ENCODE results near the gene OR1E1. TPM values are rescaled to one million over a fixed set of nuclear protein-coding genes. Genes with fewer than 3 reads are reported as not detected.

OR1E1 gene, protein sequence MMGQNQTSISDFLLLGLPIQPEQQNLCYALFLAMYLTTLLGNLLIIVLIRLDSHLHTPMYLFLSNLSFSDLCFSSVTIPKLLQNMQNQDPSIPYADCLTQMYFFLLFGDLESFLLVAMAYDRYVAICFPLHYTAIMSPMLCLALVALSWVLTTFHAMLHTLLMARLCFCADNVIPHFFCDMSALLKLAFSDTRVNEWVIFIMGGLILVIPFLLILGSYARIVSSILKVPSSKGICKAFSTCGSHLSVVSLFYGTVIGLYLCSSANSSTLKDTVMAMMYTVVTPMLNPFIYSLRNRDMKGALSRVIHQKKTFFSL
- total RNA-seq: not detected
- long read RNA-seq: 0 reads

DNA sequence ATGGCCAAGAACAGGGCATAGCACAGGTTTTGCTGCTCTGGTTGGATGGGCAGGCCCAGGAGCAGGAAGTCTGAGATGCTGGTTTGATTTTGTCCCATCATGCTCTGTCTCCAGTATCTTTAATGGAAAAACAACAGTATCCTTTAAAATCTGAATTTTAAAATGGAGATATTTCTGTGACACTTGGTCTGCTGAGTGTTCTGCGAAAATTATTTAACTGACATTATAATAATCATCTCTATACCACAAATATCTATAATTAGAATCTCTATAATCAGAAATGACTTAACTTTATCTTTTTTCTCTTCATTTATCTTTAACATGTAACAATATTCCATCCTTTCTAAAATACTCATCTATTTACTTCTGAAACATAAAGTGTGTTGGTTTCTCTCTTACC is at the start of gene OR1E1:
Gene OR1E1, minus strand, starts transcription at position 101 of the 400 bp plus-strand sequence. Its CDS starts 0 bp downstream, at position 101.
- Histone ChIP-seq H3K27ac (no peak within 1 kb of the TSS), H3K9me3 (no peaks in the 10 kb centered on the region), H3K4me3 (no peak within 1 kb of the TSS), H3K4me1 (no peaks in the 10 kb centered on the region), H3K36me3 (no peaks in the 10 kb centered on the region), H3K27me3 (no peaks in the 10 kb centered on the region)
- intact Hi-C loops (cut with DNase I): no loop called here
- DNase-seq (no peak), ATAC-seq (no peak)
- 62% methylated on average over 1 of the region's 1 CpG for WGBS (ENCODE audit: insufficient coverage, low coverage, low lambda C conversion rate, missing lambda C conversion rate)
- no peak for TF ChIP-seq POLR2A (IDR thresholded peaks at IDR 0.05)
- TF ChIP-seq, protein P1, sequence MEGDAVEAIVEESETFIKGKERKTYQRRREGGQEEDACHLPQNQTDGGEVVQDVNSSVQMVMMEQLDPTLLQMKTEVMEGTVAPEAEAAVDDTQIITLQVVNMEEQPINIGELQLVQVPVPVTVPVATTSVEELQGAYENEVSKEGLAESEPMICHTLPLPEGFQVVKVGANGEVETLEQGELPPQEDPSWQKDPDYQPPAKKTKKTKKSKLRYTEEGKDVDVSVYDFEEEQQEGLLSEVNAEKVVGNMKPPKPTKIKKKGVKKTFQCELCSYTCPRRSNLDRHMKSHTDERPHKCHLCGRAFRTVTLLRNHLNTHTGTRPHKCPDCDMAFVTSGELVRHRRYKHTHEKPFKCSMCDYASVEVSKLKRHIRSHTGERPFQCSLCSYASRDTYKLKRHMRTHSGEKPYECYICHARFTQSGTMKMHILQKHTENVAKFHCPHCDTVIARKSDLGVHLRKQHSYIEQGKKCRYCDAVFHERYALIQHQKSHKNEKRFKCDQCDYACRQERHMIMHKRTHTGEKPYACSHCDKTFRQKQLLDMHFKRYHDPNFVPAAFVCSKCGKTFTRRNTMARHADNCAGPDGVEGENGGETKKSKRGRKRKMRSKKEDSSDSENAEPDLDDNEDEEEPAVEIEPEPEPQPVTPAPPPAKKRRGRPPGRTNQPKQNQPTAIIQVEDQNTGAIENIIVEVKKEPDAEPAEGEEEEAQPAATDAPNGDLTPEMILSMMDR (IDR thresholded peaks at IDR 0.05): no peak

DNA sequence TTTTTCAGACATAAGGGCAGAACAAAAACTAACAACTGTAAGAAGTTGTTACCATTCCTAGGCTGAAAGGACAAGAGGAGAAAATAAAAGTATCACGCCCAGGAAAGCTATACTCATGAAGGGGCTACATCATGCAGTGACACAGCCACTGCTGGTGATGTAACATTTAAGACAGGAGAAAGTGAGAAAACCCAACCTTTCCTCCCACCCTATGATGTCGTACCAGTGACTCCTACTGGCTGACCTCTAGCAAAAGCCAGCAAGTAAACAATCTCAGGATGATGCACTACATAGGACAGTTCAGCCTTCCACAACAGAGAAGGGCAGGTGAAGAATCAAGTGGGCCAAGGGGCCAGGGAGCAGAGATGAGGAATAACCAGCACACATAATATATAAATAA is 49.4 kb upstream of the OR1E1 start:
- WGBS (ENCODE audit: insufficient coverage, low coverage, low lambda C conversion rate, missing lambda C conversion rate): 54% methylated on average over 2 of the region's 2 CpGs
- no peak for DNase-seq

DNA sequence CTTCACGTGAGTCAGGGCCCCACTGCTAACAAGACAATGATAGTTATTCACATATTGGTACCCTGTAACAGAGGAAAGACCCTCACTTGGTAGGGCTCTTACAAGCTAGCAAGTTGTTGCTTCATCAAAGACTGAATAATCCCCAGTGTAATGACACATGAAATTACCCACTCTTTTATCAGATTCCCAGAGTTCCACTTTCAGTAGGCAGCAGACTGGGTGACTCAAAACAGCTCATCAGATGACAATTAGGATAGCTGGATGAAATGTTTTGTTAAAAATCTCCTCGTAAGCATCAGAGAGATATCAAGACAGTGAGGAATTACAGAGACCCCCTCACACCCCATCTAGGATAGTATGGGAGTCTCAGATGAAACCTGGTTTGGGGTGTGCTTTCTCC is 42.2 kb upstream of the OR1E1 start:
- H3K27me3 ChIP-seq: peaks cover 0 to 3% of the 10 kb centered on the region in 2 donors
- H3K4me3 ChIP-seq: no peak overlapping the region
- TF ChIP-seq POLR2A (IDR thresholded peaks at IDR 0.05): no peak
- TF ChIP-seq, protein P1 (IDR thresholded peaks at IDR 0.05): no peak
- H3K9me3 ChIP-seq: no peaks in the 10 kb centered on the region
- no peaks in the 10 kb centered on the region for H3K36me3 ChIP-seq
- H3K4me1 ChIP-seq: no peaks in the 10 kb centered on the region
- ATAC-seq: no peak
- no peak overlapping the region for H3K27ac ChIP-seq
- no peak for DNase-seq
- intact Hi-C loops (cut with DNase I): no loop called here
- WGBS (ENCODE audit: insufficient coverage, low coverage, low lambda C conversion rate, missing lambda C conversion rate): 59% methylated on average over 2 of the region's 2 CpGs

More for the DNA sequence above, 49.4 kb upstream of the OR1E1 start:
- no peak overlapping the region for H3K27ac ChIP-seq
- no peaks in the 10 kb centered on the region for H3K9me3 ChIP-seq
- H3K4me1 ChIP-seq: no peaks in the 10 kb centered on the region
- intact Hi-C loops (cut with DNase I): no loop called here
- TF ChIP-seq POLR2A (IDR thresholded peaks at IDR 0.05): no peak
- TF ChIP-seq, protein P1 (IDR thresholded peaks at IDR 0.05): peak in 1 of 4 donors; percentile 8
- no peak overlapping the region for H3K4me3 ChIP-seq
- ATAC-seq: no peak
- no peaks in the 10 kb centered on the region for H3K27me3 ChIP-seq
- no peaks in the 10 kb centered on the region for H3K36me3 ChIP-seq

DNA sequence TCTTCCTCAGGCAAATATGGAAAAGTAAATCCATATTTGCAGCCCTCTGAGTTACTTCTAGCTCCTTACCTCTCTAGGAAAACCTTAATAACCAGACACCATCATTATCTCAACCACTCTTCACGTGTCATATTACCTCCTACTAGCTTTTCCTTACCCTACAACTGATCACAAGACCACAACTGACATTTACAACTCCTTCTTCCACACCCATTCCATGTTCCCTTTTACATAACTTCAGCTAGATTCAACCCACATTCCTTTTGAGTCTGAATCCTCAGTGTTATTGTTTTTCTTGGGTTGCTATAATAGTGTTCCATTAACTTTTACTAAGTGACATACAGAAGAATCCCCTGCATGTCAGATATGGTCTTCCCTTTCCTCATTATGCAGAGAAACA is 40.2 kb upstream of the OR1E1 start:
- H3K27me3 ChIP-seq: peaks cover 0 to 3% of the 10 kb centered on the region in 2 donors
- H3K36me3 ChIP-seq: no peaks in the 10 kb centered on the region
- DNase-seq (no peak), ATAC-seq (no peak)
- H3K4me1 ChIP-seq: no peaks in the 10 kb centered on the region
- no peaks in the 10 kb centered on the region for H3K9me3 ChIP-seq
- TF ChIP-seq POLR2A (IDR thresholded peaks at IDR 0.05): no peak
- TF ChIP-seq, protein P1 (IDR thresholded peaks at IDR 0.05): no peak
- WGBS (ENCODE audit: insufficient coverage, low coverage, low lambda C conversion rate, missing lambda C conversion rate): 50% methylated on average over 1 of the region's 1 CpG
- H3K27ac ChIP-seq: no peak overlapping the region
- H3K4me3 ChIP-seq: no peak overlapping the region
- intact Hi-C loops (cut with DNase I): no loop called here

All from right lobe of liver (tissue), 6 donors.